GM12878 (cell line): Measurements from ENCODE around the gene RBM45.

Experiments
- POLR2AphosphoS5 ChIP-seq: IDR thresholded peaks from 2 replicates; pipeline ENCODE4 v1.6.1; 2011; ENCODE audit warnings: mild to moderate bottlenecking, low read length, inconsistent platforms
- ZNF24 ChIP-seq: fragments of 450-650 bp; IDR thresholded peaks from 2 replicates; pipeline ENCODE4 v1.6.1; 2017; ENCODE audit warnings: antibody characterized with exemption, mild to moderate bottlenecking
- ZNF274 ChIP-seq: IDR thresholded peaks from one replicate; pipeline ENCODE4 v1.8.0; 2011; ENCODE audit not compliant: insufficient read length, insufficient read depth
- TF ChIP-seq, protein P1 (sequence below), 3 experiments: IDR thresholded peaks in 2 of 3; conservative IDR thresholded peaks in 1 of 3; 2 replicates each; pipeline ENCODE4 v1.5.1; 2011; ENCODE audit warnings: low read depth in 3 of 3, low read length in 3 of 3, mild to moderate bottlenecking in 3 of 3, control low read depth in 2 of 3, moderate library complexity in 2 of 3, inconsistent platforms in 1 of 3, mixed read lengths in 1 of 3; ENCODE audit not compliant: control insufficient read depth in 2 of 3, insufficient read depth in 1 of 3; ENCODE audit errors: extremely low read depth in 1 of 3

DNA sequence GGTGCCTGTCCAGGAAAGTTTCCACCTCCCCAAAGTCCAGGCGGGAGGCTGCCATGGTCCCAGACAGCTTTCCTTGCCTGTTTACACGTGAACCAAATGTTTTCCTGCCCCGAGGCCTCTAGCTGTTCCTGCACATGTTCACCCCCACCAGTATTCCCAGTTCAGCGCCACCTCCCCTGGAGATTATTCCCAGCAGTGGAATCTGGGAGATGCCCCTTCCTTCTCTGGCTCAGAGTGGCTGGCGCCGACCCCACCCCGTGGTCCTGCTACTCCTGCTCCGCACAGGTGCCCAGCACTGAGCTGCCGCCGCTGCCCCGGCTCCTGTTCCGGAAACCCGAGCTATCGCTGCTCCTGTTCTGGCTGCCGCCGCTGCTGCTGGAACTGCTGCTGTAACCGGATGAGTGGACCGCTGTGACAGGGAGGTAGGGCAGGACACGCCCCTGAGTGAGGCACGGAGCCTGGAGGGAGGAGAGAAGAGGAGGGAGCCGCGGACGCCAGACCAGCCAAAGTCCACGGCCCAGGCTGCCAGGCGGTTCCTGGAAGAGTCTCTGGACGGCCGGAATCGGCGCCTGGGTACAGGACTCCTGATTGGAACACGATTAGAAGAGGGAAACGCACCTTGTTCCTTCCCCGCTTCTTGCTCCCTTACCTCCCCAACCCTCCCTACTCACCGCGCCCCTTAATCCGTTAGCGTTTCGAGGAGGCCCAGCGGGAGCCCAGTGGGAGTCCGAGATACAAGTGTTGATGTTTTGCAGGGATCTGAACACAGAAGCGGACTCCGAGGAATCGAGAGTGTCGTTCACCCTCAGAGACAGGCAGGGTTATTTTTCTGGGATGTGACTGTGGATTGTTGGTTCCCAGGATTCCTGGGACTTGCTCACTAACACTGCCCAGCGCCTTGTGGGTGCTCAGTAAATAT is 39.6 kb upstream of the RBM45 start, which contains the start of gene PDE11A:
- TF ChIP-seq POLR2AphosphoS5 (no peak), ZNF274 (no peak), ZNF24 (no peak)
- TF ChIP-seq, protein P1, sequence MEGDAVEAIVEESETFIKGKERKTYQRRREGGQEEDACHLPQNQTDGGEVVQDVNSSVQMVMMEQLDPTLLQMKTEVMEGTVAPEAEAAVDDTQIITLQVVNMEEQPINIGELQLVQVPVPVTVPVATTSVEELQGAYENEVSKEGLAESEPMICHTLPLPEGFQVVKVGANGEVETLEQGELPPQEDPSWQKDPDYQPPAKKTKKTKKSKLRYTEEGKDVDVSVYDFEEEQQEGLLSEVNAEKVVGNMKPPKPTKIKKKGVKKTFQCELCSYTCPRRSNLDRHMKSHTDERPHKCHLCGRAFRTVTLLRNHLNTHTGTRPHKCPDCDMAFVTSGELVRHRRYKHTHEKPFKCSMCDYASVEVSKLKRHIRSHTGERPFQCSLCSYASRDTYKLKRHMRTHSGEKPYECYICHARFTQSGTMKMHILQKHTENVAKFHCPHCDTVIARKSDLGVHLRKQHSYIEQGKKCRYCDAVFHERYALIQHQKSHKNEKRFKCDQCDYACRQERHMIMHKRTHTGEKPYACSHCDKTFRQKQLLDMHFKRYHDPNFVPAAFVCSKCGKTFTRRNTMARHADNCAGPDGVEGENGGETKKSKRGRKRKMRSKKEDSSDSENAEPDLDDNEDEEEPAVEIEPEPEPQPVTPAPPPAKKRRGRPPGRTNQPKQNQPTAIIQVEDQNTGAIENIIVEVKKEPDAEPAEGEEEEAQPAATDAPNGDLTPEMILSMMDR (IDR thresholded peaks at IDR 0.05 in 2 of 3, conservative IDR thresholded peaks at IDR 0.05 in 1 of 3; ENCODE audit: control insufficient read depth in 2 of 3, extremely low read depth in 1 of 3, insufficient read depth in 1 of 3, low read depth in 3 of 3, low read length in 3 of 3), result no peak
